GM21717 (cell line): ENCODE data around the gene NUB1.

Experiments used
- ATAC-seq: cut with Tn5 transposase; IDR thresholded peaks from one replicate; pipeline ENCODE4 v1.9.1; 2021; ENCODE audit warnings: mild to moderate bottlenecking, moderate library complexity; ENCODE audit not compliant: unreplicated experiment

Gene NUB1

GRCh38 chr7:151342102-151342646 is 562 bp downstream of the NUB1 start:
- peak; percentile 48 for ATAC-seq

- no peak for ATAC-seq
Observed at GRCh38 chr7:151342811-151343210, 1.2 kb downstream of the NUB1 start.

GRCh38 chr7:151343516-151343915 is 1.9 kb downstream of the NUB1 start:
- no peak for ATAC-seq

- no peak for ATAC-seq
Observed at GRCh38 chr7:151345576-151346469, 4.2 kb downstream of the NUB1 start.

GRCh38 chr7:151346470-151346769 is 4.8 kb downstream of the NUB1 start:
- ATAC-seq, result no peak

GRCh38 chr7:151347200-151347599 is 5.6 kb downstream of the NUB1 start:
- ATAC-seq, result no peak

GRCh38 chr7:151348970-151349369 is 7.4 kb downstream of the NUB1 start:
- no peak for ATAC-seq

GRCh38 chr7:151349507-151349853 is 7.9 kb downstream of the NUB1 start:
- ATAC-seq, result peak; percentile 34

GRCh38 chr7:151351027-151351426 is 9.4 kb downstream of the NUB1 start:
- no peak for ATAC-seq

- ATAC-seq, result no peak
Observed at GRCh38 chr7:151351967-151352366, 10.4 kb downstream of the NUB1 start.

GRCh38 chr7:151352512-151352911 is 10.9 kb downstream of the NUB1 start:
- no peak for ATAC-seq

- ATAC-seq, result no peak
Observed at GRCh38 chr7:151361193-151361959, 19.8 kb downstream of the NUB1 start.

GRCh38 chr7:151363182-151363581 is 21.6 kb downstream of the NUB1 start:
- no peak for ATAC-seq

- no peak for ATAC-seq
Observed at GRCh38 chr7:151366166-151366879, 24.7 kb downstream of the NUB1 start.

GRCh38 chr7:151366880-151367222 is 25.2 kb downstream of the NUB1 start:
- ATAC-seq, result no peak

- ATAC-seq, result no peak
Observed at GRCh38 chr7:151367284-151367683, 25.7 kb downstream of the NUB1 start.

- peak; percentile 92 for ATAC-seq
Observed at GRCh38 chr7:151368136-151368571, 26.5 kb downstream of the NUB1 start.

GRCh38 chr7:151371266-151371665 is 29.7 kb downstream of the NUB1 start:
- ATAC-seq, result no peak

- ATAC-seq, result no peak
Observed at GRCh38 chr7:151372612-151373265, 31.1 kb downstream of the NUB1 start.

GRCh38 chr7:151373599-151373998 is 32.0 kb downstream of the NUB1 start:
- no peak for ATAC-seq

GRCh38 chr7:151374139-151374538 is 32.5 kb downstream of the NUB1 start:
- no peak for ATAC-seq
